CD4-positive, alpha-beta T cell (primary cell): ENCODE results near the gene PHF13. TPM values are rescaled to one million over a fixed set of nuclear protein-coding genes. Genes with fewer than 3 reads are reported as not detected.

Experiments
- ATAC-seq: fragments of 200-7000 bp; cut with Tn5 transposase; one replicate; pipeline ENCODE4 v1.10.0; 2022; ENCODE audit warnings: mild to moderate bottlenecking; ENCODE audit not compliant: poor library complexity
- CTCF ChIA-PET: fragments of 350-600 bp; sonication (Branson Sonifier 250); formaldehyde crosslinking; loops from one replicate; lab custom pipeline; 2021; ENCODE audit warnings: antibody characterized with exemption, inconsistent platforms; lab: Charles Lee
- POLR2A ChIA-PET: fragments of 350-600 bp; sonication (Branson Sonifier 250); formaldehyde crosslinking; loops from one replicate; lab custom pipeline; 2021; ENCODE audit warnings: antibody characterized with exemption, inconsistent platforms; lab: Charles Lee
- DNase-seq, 14 experiments: peaks; one replicate each; pipeline ENCODE4 v3.0.0-alpha.2; 2013 to 2020; ENCODE audit warnings: mixed read lengths in 2 of 14
- H3K27ac ChIP-seq, 2 donors: one replicate each; pipeline versions ENCODE4 v1.5.1 to v1.7.0; 2013; ENCODE audit warnings: low read length in 2 of 2, low read depth in 1 of 2, mild to moderate bottlenecking in 1 of 2
- H3K27me3 ChIP-seq, 2 experiments: 1 replicate in 1 of 2; 2 replicates in 1 of 2; pipeline versions ENCODE4 v1.6.1 to v1.7.0; 2013; ENCODE audit warnings: low read length in 2 of 2, control low read depth in 1 of 2, mild to moderate bottlenecking in 1 of 2, moderate library complexity in 1 of 2; ENCODE audit not compliant: insufficient read depth in 2 of 2, control insufficient read depth in 1 of 2
- H3K36me3 ChIP-seq: one replicate; pipeline ENCODE4 v1.6.1; 2013; ENCODE audit warnings: low read length, control low read depth; ENCODE audit not compliant: insufficient read depth
- H3K4me1 ChIP-seq: one replicate; pipeline ENCODE4 v1.6.1; 2013; ENCODE audit warnings: low read length, control low read depth; ENCODE audit not compliant: insufficient read depth
- H3K4me3 ChIP-seq: one replicate; pipeline ENCODE4 v1.5.1; 2013; ENCODE audit warnings: mild to moderate bottlenecking, low read length, moderate library complexity
- H3K9me3 ChIP-seq, 2 experiments: 1 replicate in 1 of 2; 2 replicates in 1 of 2; pipeline versions ENCODE4 v1.6.1 to v1.7.0; 2013; ENCODE audit warnings: low read length in 2 of 2, mild to moderate bottlenecking in 2 of 2, control low read depth in 1 of 2, moderate library complexity in 1 of 2; ENCODE audit not compliant: control insufficient read depth in 1 of 2, insufficient read depth in 1 of 2
- H3K27ac Mint-ChIP-seq: one replicate; pipeline ENCODE4 v1.8.0; 2020; ENCODE audit warnings: mixed read lengths
- H3K27me3 Mint-ChIP-seq: one replicate; pipeline ENCODE4 v1.8.0; 2021; ENCODE audit warnings: mixed read lengths
- H3K36me3 Mint-ChIP-seq: one replicate; pipeline ENCODE4 v1.8.0; 2021; ENCODE audit warnings: low read depth, mixed read lengths
- H3K4me1 Mint-ChIP-seq: one replicate; pipeline ENCODE4 v1.8.0; 2021; ENCODE audit warnings: low read depth, mixed read lengths
- H3K4me3 Mint-ChIP-seq: one replicate; pipeline ENCODE4 v1.8.0; 2020; ENCODE audit warnings: mild to moderate bottlenecking, mixed read lengths
- H3K9me3 Mint-ChIP-seq: one replicate; pipeline ENCODE4 v1.8.0; 2020; ENCODE audit warnings: mixed read lengths
- intact Hi-C, 2 experiments: fragments of 100-400 bp; cut with DNase I in 1 of 2; cut with micrococcal nuclease in 1 of 2; formaldehyde crosslinking; loops; one replicate each; pipeline versions ENCODE4 v1.15.1 to v1.9.0; 2023 to 2025; cut with DNase I, micrococcal nuclease
- total RNA-seq, 174 experiments: library from RNA in 2 of 174; stranded (reverse) in 2 of 174; gene quantifications; one replicate each; pipeline ENCODE4 v1.2.3 and lab custom pipeline; 2021 to 2026
- TF ChIP-seq, protein P1 (sequence below): fragments of 200-600 bp; IDR thresholded peaks from one replicate; pipeline ENCODE4 v1.8.0; 2022; ENCODE audit warnings: antibody characterized with exemption, mild to moderate bottlenecking

Gene PHF13
- total RNA-seq, 2 experiments from 2014 or later, result 4.0 to 4.9 TPM

- intact Hi-C loops, result loop anchor here (1.0 to 2.0 kb wide), 5 partner anchors 22 to 46 kb away; partner anchors contain the start of genes KLHL21 (in 1 of the 2), NOL9 (in 1 of the 2) and THAP3 (in 1 of the 2)
- TF ChIP-seq, protein P1, sequence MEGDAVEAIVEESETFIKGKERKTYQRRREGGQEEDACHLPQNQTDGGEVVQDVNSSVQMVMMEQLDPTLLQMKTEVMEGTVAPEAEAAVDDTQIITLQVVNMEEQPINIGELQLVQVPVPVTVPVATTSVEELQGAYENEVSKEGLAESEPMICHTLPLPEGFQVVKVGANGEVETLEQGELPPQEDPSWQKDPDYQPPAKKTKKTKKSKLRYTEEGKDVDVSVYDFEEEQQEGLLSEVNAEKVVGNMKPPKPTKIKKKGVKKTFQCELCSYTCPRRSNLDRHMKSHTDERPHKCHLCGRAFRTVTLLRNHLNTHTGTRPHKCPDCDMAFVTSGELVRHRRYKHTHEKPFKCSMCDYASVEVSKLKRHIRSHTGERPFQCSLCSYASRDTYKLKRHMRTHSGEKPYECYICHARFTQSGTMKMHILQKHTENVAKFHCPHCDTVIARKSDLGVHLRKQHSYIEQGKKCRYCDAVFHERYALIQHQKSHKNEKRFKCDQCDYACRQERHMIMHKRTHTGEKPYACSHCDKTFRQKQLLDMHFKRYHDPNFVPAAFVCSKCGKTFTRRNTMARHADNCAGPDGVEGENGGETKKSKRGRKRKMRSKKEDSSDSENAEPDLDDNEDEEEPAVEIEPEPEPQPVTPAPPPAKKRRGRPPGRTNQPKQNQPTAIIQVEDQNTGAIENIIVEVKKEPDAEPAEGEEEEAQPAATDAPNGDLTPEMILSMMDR, result no peak
Measured at GRCh38 chr1:6579374-6580118, 34.0 kb upstream of the PHF13 start, which contains the start of gene ZBTB48. Gene ZBTB48, plus strand, starts transcription at chr1:6579994. Its CDS starts 616 bp downstream, at chr1:6580610.

GRCh38 chr1:6580119-6580592, 33.4 kb upstream of the PHF13 start:
- peaks cover 16% of the 10 kb centered on the region for H3K36me3 Mint-ChIP-seq
- no peaks in the 10 kb centered on the region for H3K27me3 Mint-ChIP-seq
- TF ChIP-seq, protein P1, result no peak
- H3K4me1 Mint-ChIP-seq, result peaks cover 40% of the 10 kb centered on the region
- no peaks in the 10 kb centered on the region for H3K27me3 ChIP-seq
- intact Hi-C loops, result loop anchor here in 1 of 2 experiments (1.0 kb wide), 1 partner anchor 21 kb away; no protein-coding TSS in a partner anchor
- H3K4me1 ChIP-seq, result peaks cover 39% of the 10 kb centered on the region
- CTCF ChIA-PET, result interaction anchor here (1.0 to 1.9 kb wide), 4 partner anchors 20 to 54 kb away, joined by 3 to 13 read pairs (median 3); partner anchors contain the start of genes NOL9 and TAS1R1
- peak overlapping the region; percentile 98 for H3K4me3 Mint-ChIP-seq
- peak overlapping the region; percentile 87 for H3K4me3 ChIP-seq
- H3K27ac ChIP-seq, result peak overlapping the region; percentile 79 to 82
- no peaks in the 10 kb centered on the region for H3K9me3 Mint-ChIP-seq
- ATAC-seq (peak; percentile 5), DNase-seq (peak in 2 of 14 experiments; percentile 41 to 46)
- no peaks in the 10 kb centered on the region for H3K9me3 ChIP-seq
- H3K27ac Mint-ChIP-seq, result peak overlapping the region; percentile 93
- H3K36me3 ChIP-seq, result peaks cover 7% of the 10 kb centered on the region
- POLR2A ChIA-PET, result interaction anchor here (0.7 to 7.2 kb wide), 11 partner anchors 9 to 205 kb away, joined by 3 to 139 read pairs (median 5); partner anchors contain the start of genes CAMTA1, KLHL21, NOL9 and PHF13

More at GRCh38 chr1:6579374-6580118, 34.0 kb upstream of the PHF13 start, which contains the start of gene ZBTB48:
- Histone ChIP-seq H3K4me1 (peaks cover 36% of the 10 kb centered on the region), H3K36me3 (peaks cover 7% of the 10 kb centered on the region), H3K9me3 (no peaks in the 10 kb centered on the region), H3K4me3 (peak within 1 kb of the TSS; percentile 87), H3K27me3 (peaks cover 0 to 3% of the 10 kb centered on the region in 2 experiments), H3K27ac (peak within 1 kb of the TSS; percentile 79 to 82)
- ATAC-seq, result peak; percentile 99
- Mint-ChIP-seq H3K27me3 (no peaks in the 10 kb centered on the region), H3K4me3 (peak within 1 kb of the TSS; percentile 98), H3K4me1 (peaks cover 34% of the 10 kb centered on the region), H3K36me3 (peaks cover 14% of the 10 kb centered on the region), H3K27ac (peak within 1 kb of the TSS; percentile 93), H3K9me3 (no peaks in the 10 kb centered on the region)
- ChIA-PET POLR2A (interaction anchor here (0.7 to 7.2 kb wide), 11 partner anchors 10 to 206 kb away, joined by 3 to 139 read pairs (median 5); partner anchors contain the start of genes CAMTA1, KLHL21, NOL9 and PHF13), CTCF (interaction anchor here (1.0 to 1.9 kb wide), 3 partner anchors 21 to 25 kb away, joined by 3 to 13 read pairs (median 3); partner anchors contain the start of genes NOL9 and TAS1R1)
- peak; percentile 91 to 99 (median 96) for DNase-seq
